ENCODE measurements around the gene MRPS11.
A peak's percentile ranks its signal among the peaks of the same experiment; 100 is the strongest.
"Not testable (repeated sequence)": the region's sequence is repeated elsewhere in the genome, so short reads cannot be mapped to it uniquely, and the experiment has no call there.

Gene MRPS11

GRCh38 chr15:88456733-88457132 lies 10.8 kb upstream of the MRPS11 start:
- peak; percentile 16 for DNase-seq

DNA sequence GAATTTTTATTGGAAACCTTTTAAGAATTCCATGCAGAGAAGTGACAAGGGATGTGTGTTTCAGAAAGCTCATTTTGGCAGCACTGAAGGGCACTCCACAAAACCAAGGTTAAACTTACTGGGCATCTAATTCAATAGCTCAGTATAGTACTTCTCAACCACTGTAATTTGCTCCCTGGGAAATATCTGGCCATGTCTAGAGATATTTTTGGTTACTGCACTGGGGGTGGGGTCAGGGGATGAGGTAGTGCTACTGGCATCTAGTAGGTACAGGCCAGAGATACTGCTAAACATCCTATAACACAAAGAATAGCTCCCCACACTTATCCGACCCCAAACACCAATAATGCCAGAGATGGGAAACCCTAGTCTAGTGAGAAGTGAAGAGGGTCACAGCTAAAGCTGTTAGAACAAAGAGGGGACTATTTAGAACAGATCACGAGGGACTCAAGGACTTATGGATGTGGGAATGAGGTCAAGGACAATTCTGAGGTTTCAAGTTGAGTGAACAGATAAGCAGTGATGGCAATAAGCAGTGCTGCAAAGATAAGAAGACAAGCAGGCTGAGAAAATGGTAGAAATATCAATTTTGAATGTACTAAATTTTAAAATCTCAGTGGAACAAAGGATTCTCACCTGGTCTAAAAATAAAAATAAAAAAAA lies 3.5 kb upstream of the MRPS11 start:
- DNase-seq, result peak; percentile 5

DNA sequence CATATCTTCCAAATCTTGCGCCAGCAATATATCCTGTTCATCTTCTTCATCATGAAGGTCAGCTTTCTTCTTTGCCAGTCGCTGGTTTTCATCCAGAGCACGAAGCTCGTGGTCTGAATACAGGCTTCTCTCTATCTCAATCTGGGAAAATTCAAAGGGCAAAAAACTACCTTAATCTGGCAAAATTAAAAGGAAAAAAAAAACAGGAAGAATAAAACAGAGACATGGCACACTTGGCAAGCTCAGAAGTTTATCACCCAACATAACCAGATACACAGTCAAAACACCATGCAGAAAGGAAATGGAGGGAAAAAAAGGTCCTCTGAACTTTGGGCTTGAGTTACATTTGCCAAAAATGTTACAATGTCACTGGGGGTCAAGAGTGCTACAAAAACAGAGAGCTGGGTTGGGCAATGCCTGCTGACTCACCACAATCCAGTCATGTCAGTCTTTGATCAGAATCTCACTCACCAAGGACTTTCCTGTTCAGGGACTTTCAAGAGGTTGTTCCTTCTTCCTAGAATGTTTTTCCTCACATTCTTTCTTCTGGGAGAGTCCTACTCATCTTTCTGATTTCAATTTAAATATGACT lies 1.8 kb upstream of the MRPS11 start:
- DNase-seq, result peak; percentile 65

DNA sequence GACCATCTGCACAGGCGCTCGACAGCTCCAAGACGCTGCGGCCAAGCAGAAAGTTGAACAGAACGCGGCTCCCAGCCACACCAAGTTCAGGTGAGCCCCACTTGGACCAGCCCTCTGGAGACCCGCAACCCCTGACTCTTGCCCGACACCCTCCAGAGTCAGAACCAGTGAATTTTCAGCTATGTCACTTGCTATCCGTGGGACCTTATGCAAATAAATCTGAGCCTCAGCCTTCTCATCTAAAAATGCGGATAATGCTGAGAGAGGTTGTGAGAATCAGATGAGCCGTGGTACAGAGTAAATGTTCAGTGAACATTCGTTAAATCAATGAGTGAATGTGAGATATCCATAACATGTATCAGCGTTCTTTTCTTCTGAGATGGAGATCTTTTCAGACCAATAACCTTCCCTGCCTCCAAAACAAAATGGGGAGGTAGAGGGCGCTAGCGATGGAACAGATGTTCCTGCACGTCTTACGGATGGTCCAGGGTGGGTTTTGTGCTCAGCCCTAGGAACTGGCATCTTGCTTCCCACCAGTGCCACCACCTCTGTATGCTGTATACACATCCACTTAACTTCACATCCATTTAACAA lies 524 bp downstream of the MRPS11 start:
- peak; percentile 28 for DNase-seq

DNA sequence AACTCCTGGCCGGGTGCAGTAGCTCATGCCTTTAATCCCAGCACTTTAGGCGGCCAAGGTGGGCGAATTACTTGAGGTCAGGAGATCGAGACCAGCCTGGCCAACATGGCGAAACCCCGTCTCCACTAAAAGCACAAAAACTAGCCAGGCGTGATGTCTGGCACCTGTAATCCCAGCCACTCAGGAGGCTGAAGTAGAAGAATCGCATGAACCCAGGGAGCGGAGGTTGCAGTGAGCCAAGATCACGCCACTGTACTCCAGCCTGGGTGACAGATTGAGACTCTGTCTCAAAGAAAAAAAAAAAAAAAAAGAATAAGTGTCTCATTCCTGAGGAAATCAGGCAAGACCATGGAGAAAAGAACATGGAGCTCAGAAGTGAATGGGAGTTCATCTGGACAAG lies 1.2 kb downstream of the MRPS11 start:
- DNase-seq, result peak; percentile 17

GRCh38 chr15:88469321-88469720 lies 1.8 kb downstream of the MRPS11 start:
- DNase-seq, result no peak

DNA sequence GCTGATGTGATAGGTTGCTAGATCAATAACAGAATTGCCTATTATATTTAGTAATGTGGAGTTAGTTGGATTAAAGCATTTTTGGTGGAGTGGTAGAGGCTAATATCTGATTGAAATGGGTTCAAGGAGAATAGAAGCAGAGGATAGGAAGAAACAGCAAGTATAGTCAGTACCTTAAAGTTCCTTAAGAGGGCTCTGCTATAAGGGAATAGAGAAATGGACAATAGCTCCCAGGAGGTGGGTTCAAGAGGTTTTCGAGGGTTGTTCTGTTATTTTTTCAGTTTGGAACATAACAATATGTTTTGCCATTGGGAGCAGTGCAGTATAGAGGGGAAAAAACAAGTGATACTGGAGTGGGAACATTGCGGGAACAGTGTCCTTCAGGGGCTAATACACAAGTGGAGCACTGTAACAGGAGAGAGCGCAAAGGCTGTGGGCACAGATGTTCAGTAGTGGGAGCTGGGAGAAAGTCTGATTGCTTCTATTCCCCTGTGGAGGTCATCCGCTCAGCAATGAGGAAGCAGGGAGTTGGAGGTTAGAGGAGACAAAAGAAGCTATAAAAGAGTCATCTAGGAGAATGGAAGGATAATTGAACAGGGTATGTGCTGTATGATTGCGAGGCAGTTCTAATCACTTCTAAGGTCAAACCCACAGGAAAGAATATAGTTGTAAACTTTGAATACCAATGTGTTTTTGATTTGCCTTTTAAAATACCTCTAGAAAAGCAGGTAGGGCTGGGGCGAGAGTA lies 3.3 kb downstream of the MRPS11 start:
- peak; percentile 43 for DNase-seq

GRCh38 chr15:88472225-88472624 lies 4.7 kb downstream of the MRPS11 start:
- no peak for DNase-seq

GRCh38 chr15:88473661-88474293 lies 6.3 kb downstream of the MRPS11 start:
- not testable (repeated sequence) for DNase-seq

GRCh38 chr15:88476635-88477060 lies 9.1 kb downstream of the MRPS11 start:
- peak; percentile 74 for DNase-seq

DNA sequence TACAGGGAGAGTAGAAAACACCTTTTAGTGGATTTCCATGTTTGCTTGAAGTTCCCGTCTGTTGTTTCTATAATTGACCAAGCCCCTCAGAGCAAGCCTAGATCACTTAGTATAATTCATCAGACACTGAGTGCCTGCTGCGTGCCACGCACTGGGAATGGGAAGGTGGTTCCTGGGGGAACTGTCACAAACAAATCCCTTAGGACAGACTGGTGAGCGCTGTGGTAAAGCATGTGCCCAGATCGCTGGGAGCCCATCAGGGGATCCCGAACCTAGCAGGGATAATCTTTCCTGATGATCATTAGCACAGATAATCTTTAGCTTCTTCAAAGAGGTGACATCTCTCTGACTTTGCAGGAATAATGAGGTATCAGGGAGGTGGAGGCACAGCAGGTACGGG lies 9.6 kb downstream of the MRPS11 start:
- DNase-seq, result no peak

DNA sequence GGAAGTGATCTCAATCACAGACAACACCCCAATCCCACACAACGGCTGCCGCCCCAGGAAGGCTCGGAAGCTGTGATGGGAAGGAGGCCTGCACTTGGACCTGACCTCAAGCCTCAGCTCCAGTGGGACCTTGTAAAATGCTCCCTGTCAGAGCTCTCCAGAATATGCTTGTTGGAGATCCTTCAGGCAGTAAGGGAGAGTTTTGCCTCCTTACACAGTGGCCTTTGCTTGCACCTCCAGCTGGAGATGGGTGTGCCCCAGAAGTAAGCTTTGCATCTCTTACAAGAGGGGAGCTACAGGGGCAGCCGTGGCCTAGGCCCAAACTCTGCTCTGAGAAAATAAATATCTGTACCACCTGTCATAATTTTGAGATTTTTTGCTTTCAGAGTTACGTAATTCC lies 10.4 kb downstream of the MRPS11 start:
- DNase-seq, result no peak

GRCh38 chr15:88479169-88479568 lies 11.7 kb downstream of the MRPS11 start:
- peak; percentile 55 for DNase-seq

GRCh38 chr15:88480981-88481380 lies 13.5 kb downstream of the MRPS11 start:
- no peak for DNase-seq

DNA sequence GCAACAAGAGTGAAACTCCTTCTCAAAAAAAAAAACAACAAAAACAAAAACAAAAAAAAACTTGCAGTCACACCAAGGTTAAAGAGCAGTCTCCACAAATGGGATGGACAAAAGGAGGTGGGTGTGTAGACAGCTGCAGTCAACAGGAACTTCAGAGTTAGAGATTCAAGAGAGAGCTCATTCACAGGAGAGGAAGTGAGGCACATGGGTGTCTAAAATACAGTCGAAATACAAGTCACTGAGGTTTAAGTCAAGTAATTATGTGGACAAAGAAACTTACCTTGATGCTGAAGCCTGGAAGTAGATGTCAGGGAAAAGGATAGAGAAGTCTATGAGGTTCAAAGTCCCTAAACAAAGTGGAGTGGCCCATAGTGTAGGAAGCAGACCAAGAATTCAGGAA lies 14.8 kb downstream of the MRPS11 start:
- DNase-seq, result no peak

- peak; percentile 82 for DNase-seq
Observed at GRCh38 chr15:88484682-88485331, 17.3 kb downstream of the MRPS11 start.

- DNase-seq, result peak; percentile 28
Observed at GRCh38 chr15:88487178-88487795, 19.8 kb downstream of the MRPS11 start.

- no peak for DNase-seq
Observed at GRCh38 chr15:88487796-88488523, 20.5 kb downstream of the MRPS11 start.

- DNase-seq, result no peak
Observed at GRCh38 chr15:88489321-88489720, 21.8 kb downstream of the MRPS11 start.

GRCh38 chr15:88490036-88490435 lies 22.5 kb downstream of the MRPS11 start:
- DNase-seq, result no peak

DNA sequence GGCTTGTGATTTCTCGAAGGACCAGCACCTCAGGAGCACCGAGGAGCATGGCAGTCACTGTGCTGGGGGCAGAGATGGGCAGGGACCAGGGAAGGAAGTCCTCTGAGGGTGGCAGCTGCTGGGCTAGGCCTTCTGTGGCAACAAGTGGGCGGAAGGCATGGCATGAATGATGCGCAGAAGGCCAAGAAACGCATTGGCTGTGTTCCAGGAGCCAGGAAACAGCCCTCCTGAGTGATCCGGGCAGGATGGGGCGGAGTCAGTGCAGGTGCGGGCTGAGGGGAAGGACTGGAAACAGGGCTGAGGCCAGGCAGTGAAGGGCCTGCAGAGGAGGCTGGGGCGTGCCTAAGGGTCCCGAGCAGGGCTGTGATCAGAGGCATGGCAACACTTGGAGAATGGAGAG lies 23.6 kb downstream of the MRPS11 start:
- no peak for DNase-seq

GRCh38 chr15:88493844-88494243 lies 26.3 kb downstream of the MRPS11 start:
- no peak for DNase-seq

All from islet precursor cell (in vitro differentiated cells).